Measurements from ENCODE around the gene SCGB3A1.

SCGB3A1 gene

DNA sequence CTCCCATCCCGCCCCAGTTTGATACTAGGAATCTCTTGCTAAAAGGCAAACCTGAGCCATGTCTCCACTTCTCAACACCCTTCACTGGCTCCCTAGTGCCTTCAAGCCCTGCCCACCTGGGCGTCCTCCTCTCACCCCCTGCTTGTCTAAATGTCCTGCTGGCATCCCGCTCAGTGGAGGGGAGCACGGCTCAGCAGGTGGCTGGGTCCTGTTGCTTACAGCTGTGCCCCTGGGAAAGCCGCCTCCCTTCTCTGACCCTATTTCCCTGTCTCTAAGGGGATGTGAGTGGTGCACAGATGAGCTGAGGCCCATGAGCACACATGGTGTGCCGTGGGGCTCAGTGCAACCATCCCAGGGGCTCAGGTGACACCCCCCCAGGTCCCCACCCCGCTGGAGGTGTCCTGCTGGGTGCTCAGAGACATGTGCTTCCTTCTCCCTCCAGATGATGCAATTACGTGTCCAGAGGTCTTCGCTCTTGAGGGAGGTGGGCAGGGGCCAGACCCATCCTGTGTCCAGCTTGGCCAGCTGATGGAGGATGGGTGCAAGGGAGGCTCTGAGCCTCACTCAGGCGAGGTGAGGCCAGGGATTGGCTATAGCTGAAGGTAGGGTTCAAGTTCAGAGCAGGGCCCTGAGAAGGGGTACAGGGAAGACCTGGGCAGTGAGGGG lies 34.0 kb upstream of the SCGB3A1 start:
- no peak for DNase-seq

DNA sequence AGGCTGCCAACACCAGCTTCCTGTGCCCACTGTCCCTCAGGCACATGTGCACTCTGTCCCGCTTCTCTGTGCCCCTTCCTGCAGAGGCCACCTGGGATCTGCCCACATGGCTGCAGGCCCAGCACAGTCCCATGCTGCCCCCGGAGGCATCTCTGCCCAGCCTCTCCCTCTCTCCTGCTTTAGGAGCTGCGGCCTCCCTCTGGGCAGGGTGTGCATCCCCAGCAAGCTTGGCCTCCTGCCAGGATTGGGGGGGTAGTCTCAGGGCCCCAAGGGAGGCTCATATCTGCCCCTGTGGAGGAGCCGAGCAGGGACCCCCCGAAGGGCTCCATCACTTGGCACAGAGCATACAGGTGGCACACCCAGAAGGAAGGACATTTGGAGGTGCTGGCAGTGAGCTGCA lies 33.3 kb upstream of the SCGB3A1 start:
- DNase-seq, result no peak

DNA sequence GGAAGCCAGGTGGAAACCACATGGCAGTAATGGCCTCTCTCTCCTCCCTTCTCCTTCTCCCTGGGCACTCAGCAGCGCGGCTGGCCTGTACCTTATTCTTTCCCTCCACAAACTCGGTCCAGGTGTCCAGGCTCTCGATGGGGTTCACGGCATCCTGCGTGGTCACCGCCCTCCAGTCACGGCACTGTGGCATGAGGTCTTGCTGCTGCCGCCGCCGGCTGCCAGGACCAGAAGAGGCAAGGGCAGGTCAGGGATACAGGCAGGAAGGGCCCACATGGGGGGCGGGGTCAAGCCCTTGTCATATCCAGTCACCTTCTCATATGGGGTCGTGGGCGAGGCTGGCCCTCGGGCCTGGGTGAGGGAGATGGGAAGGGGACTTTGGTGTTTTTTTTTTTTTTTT lies 32.5 kb upstream of the SCGB3A1 start:
- no peak for DNase-seq

DNA sequence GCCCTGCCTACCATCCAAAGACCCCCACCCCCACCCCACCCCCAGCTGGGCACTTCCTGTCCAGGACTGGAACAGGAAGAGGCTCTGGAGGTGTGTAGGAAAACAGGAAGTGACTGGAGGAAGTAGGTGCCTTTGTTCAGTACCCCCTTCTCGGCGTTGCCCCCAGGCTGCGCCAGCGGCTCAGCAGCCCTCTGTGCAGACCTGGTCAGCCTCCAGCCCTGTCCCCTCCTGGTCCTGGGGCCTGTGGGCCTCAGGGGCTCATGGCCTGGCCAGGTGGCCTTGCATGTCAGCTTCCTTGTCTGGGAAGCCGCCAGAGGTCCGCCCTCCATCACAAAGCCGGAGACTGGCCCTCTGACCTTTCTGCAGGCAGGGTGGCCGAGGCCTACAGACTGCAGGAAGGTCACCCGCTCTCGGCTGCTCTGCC lies 32.1 kb upstream of the SCGB3A1 start:
- DNase-seq, result no peak

DNA sequence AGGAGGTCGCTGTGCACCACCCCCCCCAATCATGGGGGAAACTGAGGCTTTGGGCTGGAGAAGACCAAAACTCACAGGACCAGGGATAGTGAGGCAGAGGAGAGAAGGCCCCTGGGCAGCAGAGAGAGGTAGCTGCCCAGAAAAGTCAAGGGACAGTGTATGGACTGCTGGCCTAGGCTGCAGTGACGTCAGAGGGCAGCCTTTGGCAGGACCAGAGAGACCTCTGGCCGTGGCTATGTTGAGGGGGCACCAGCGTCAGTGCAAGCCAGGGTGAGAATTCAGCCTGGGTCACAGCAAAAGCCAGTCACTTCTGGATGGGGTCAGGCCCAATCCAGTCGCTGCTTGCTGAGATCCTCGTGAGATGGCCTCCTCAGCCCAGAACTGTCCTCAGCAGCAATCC lies 31.6 kb upstream of the SCGB3A1 start:
- DNase-seq, result no peak

DNA sequence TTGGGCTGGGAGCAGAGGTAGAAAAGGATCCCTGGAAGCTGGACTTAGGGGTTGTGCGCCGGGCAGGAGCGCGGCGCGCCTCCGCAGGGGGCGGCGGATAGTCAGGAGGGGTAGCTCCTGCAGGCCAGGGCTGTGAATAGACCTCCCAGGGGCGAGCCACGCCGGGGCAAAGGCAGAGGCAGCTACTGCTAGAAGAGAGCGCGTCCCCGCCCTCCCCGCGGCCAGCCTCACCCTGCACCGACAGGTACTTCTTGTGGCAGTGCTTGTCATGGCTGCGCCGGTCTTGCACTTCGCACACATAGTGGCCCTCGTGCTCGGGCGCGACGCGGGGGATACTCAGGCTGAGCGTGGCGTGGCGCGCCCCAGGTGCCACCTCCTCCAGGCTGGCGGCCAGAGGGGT lies 30.0 kb upstream of the SCGB3A1 start:
- no peak for DNase-seq

DNA sequence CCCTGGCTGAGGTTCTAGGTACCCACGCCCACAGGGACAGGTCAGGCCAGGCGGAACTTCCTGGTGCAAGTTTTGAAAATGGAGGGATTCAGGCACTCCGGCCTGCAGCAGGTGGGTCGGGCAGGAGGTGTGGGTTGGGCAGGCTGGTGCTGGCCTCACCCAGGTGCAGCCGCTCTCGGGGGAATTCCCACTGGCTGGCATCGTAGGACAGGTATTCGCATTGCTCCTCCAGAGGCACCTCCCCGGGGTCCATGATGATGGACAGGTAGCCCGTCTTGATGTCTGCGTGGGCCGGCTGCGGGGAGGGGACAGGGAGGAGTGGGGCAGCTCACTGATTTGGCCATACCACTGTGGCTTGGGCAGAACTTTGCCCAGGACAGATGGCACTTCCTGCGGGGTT lies 28.7 kb upstream of the SCGB3A1 start:
- DNase-seq, result no peak

DNA sequence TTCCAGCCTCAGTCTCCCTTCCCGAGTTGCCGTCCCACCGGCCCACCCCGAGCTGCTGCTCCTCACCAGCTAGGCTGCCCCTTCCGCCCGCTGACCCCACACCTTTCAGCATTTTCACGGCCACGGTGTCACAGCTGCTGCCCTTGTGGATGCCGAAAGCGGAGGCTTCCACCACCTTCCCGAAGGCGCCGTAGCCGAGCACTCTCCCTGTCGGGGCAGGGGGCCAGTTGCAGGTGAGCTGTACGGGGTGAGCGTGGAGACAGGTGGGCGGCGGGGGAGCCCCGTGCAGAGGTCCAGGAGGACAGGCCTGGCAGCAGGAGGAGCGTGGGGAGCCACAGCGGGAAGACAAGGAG lies 28.2 kb upstream of the SCGB3A1 start:
- DNase-seq, result no peak

DNA sequence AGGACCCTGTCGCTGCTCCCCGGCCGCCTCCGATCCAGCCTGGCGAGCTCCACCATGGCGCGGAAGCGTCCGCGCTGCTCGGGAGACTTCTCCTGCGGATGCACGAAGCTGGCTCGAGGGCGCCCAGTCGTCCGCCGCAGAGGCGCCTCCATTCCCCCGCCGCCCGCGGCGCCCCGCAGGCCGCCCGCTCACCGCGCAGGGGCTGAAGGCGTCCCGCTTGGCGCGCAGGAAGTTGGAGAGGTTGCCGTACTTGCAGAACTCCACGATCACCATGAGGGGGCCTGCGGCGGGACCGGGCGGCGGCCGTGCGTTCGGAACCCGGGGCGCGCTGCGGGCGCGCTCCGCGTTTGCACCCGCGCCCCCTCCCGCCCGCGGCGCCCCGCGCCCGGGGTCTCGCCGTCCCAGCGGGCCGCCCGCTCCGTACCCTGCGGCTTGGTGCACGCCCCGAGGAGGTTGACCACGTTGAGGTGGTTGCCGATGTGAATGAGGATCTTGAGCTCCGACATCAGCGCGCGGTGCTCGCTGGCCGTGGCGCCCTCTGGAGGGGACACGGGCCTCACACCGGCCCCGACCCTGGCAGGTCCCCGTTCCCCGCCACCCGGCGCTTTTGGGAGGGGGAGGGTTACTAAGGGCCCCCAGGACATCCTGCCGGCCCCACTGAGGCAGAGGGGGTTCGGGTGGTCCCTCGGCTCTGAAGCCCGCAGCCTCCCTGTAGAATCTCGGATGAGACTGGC lies 27.7 kb upstream of the SCGB3A1 start:
- peak; percentile 69 for DNase-seq

DNA sequence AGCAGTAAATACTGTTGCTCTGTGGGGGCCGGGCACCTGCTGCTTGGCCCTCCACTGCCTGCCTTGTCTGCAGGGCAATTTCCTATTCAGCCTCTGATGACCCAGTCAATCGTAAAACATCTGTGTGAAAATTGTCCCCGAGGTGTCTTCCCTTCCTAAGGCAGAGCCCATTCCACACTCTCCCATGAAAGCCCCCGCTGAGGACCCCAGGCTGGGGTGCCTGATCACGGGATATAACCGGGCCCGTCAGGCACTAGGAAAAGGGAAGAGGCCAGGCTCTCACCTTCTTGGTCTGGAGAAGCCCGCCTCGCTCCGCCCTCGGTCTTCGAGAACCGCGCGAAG lies 27.2 kb upstream of the SCGB3A1 start:
- no peak for DNase-seq

DNA sequence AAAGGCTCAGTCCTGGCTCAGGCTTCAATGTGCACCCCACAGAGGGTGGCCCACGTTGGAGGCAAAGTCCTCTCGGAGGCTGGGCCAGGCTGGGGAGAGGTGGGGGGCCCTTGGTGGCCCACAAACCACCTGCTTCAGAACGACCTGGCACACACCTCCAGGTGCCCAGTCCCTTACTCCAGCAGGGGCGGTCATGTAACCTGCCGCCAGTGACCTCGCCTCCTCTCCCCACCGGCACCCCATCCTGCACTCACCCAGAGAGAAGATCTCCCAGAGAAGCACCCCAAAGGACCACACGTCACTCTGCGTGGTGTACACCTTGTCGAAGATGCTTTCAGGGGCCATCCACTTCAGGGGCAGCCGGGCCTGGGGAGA lies 22.5 kb upstream of the SCGB3A1 start:
- DNase-seq, result no peak

DNA sequence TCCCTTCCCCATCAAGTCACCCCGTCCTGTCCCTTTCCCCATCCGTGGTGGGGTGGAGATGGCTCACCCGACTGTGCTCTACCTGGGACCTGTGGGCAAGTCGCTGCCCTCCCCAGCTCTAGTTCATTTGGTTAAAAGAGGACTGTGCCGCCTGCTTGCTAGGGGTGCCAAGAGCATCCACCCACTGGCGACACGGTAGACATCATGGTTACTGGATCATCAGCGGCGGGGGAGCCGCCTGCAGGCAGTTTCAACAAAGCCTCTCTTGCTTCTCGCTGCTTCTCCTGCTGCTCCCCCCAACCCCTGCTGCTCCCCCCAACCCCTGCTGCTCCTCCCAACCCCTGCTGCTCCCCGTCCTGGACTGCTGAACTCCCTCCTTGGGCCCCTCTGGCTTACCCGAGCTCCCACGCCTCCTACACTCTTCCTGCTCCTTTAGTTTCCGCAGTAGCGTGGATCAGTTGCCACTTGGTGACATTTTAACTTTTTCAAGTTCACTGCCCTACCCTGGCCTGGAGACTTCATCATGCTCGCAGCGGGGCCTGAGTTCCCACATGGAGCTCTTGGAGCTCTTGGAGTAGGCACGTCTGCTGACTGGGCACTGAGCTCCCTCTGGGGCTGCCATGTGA lies 22.0 kb upstream of the SCGB3A1 start:
- no peak for DNase-seq

DNA sequence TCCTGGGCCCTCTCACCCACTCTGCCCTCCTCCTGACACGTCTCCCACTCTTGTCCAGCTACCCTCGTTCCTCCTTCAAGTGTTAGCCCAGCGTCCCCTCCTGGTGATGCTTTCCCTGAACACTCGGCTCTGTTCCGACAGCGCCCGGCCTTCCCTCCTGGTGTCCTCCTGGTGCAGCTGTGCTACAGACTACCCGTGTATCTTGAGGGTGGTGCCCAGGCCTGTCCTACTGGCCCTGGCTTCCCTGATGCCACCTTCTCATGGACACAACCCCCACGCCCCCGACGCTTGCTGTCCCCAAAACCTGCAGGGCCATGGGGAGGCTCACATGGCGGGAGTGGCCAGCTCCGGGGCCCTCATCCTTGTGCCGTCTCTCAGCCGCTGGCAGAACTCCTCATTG lies 21.4 kb upstream of the SCGB3A1 start:
- no peak for DNase-seq

DNA sequence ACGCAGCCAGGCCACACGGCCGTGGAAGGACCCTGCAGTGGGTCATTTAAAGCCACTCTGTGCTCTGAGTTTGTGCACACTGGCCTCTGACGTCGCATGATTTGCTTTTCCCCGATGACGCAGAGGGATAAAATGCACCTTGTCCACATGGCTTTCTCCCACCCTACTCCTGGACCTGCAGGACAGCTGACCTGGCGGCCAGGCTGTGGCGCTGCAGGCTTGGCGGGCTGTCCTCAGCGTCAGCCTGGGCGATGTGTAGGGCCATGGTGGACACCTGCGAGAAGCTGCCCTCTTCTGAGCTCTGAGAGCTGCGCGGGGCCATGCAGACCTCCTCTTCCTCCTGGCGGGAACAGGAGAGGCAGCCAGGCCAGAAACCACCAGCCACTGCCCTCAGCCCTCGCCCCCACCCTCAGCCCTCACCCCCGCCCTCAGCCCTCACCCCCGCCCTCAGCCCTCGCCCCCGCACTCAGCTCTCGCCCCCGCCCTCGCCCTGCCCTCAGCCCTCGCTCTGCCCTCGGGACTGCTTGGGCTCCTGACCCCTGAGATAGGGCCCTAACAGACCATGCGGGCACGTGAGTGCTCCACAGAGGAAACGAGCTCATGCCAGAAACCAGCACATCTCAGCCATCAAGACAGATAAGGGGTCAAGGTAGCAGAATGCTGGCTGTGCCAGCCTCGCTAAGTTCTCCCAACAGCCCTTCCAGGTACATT lies 20.0 kb upstream of the SCGB3A1 start:
- peak; percentile 54 for DNase-seq

DNA sequence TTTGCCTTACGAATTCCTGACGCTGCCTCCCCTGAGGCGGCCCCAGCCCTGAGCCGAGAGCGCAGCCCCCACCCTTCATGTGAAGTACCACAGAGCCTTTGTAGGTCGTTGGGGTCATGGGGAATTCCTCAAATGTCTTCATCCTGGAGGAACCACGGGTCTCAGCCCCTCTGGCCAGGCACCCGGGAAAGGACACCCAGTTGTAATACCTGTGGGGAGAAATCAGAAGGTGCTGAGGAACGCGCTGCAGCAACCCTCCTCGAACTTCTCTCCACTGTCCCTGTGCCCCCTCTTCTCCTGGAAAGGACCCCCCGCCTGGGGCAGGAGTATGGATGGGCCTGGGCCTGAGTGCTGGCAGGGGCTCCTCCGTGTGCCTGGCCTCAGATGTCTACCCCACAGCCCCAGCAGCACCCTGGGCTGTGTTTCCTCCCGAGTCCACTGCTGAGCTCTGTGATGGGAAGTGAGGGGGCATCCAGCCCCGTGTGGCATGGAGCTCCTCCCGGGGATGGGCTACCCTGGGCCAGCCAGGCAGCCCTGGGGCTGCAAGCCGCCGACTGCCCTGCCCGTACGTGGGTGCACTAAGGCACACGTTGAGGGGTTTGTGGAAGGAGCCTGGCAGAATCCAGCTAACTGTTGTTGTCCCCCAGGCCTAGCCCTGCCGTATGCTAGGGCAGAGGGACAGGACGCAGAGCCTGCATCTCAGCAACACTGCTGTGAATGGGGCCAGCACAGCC lies 18.7 kb upstream of the SCGB3A1 start:
- DNase-seq, result no peak

DNA sequence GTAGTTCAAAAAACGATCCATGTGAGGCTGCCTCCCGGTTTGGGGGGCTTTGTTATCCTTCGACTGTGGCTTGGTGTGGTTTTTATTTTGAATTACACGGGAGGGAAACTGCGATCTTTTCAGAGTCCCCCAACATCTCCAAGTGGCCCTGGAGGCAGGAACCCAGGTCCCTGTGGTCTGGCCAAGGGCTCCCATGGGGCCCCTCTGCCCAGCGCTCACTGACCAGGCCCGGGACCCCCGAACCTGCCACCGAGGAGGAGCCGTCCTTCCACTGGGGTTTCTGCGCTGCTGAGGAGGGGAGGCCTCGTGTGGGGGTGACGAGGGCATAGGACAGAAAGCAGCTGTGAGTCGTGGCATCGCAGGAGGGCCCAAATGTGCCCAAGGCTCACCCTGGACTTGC lies 18.1 kb upstream of the SCGB3A1 start:
- DNase-seq, result no peak

DNA sequence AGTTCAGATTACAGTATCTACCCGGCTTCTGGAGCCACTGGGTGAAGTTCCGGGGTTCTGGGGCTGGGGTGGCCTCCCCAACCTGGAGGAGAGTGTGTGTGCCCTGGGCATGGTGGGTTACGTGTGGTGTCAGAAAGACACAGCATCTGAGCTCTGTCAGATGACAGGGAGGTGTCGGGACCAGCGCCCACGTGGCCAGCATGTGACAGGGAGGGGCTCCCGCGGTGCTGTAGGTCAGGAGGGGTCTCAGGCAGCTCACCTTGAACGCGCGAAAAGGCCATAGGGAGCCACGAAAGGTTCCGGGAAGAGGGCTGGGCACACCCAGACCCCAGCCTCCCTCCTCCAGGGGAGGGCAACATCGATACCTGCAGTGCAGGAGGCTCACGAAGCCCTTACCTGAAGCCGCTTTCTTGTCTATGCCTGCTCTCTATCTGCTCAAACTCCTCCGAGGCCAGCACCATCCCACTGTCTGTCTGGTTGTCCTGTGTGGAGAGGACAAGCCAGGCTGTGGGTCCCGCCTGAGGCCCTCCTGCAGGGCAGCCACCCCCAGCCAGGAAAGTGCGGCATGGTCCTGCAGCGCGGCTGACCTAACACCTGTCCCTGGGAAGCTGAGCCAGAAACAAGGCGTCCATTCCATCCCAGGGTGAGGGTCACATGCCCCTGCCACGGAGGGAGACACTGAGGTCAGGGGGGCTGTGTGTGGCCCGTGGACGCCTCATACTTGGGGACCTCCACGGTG lies 17.4 kb upstream of the SCGB3A1 start:
- DNase-seq, result no peak

DNA sequence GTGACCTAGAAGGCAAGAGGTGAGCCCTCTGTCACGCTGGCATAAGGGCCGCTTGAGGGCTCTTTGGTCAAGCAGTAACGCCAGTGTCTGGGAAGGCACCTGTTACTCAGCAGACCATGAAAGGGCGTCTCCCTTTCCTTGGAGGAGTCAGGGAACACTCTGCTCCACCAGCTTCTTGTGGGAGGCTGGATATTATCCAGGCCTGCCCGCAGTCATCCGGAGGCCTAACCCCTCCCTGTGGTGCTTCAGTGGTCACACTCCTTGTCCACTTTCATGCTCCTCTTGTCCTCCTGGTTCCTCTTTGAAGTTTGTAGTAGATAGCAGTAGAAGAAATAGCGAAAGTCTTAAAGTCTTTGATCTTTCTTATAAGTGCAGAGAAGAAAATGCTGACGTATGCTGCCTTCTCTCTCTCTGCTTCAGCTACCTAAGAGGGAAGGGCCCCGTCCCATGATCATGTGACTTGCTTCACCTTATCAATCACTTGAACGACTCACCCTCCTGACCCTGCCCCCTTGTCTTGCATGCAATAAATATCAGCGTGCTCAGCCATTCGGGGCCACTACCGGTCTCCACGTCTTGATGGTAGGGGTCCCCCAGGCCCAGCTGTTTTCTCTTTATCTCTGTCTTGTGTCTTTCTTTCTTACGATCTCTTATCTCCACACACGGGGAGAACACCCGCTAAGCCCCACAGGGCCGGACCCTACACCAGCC lies 16.7 kb upstream of the SCGB3A1 start:
- DNase-seq, result peak; percentile 38

DNA sequence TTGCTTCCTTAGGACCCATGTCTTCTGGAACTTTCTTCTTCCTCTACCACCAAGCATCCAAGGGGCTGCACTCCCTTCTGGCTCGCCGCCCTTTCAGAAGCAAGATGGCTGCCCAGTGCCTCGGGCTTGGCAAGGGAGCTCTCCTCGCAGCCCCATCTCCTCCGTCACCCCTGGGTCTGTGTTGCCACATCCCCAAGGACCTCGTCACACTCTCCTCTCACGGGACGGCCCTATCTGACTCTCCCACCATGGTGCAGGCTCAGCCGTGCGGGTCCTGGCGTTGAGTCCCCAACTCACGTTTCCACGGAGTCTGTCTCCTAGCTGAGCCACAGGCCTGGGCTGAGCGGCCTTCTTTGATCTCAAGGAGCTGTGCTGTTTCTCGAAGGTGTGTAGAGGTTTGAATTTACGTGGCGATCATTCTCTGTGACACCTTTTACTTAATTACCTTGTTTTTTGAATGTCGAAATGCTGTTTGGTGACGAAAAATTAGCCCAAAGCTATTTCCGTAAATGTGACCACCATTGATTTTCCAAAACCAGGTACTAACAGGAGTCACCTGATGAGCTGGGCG lies 15.0 kb upstream of the SCGB3A1 start:
- no peak for DNase-seq

DNA sequence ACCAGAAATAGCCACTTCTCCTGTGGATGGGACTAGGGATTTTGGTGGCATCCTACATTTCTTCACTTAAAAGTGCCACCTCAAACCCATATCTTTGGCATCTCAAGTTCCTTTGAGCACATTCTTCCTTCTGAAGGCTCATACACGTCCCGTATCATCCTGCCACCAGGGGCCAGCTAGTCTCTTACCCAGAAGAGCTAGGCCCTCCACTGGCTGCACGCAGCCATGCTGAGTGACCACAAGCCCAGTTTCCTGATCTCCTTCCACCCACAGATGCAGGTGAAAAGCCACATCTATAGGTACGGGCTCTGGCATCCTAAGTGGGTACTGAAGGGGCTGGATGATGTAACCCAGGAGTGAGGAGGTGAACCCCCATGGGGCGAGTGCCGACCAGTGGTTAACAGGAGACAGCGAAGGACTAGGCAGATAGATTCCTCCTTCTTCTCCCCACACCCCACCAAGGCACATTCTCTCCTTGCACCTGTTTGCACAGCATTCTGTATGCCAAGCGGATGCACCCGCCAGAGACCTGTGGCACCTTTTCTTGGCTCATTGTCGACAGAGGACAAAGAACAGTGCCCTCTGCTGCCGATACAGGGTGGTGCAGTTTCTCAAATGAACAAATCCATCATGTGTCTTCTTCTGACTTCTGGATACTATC lies 14.4 kb upstream of the SCGB3A1 start:
- DNase-seq, result peak; percentile 86

DNA sequence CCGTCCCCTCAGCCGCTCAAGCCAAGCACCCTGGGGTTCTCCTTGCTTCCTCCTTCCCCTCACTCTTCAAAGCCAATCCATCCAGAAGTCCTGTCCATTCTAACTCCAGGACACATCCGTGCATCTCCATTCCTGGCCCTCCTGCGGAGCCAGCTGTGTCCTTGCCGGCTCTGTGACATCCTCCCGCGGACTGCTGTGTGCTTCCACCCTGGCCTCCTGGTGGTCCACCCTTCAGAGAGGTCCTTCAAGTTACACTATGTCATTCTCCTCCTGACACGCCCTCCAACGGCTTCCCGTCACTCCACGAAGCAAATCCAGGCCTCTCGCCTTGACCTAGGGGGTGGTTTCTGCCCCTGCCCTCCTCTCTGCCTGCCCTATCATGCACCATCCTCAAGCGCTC lies 13.0 kb upstream of the SCGB3A1 start:
- DNase-seq, result no peak

All from hematopoietic multipotent progenitor cell treated with erythropoietin and hydrocortisone succinate and interleukin-3 and kit ligand, for 6 days (in vitro differentiated cells).